Activated CD4-positive, alpha-beta T cell treated with anti-CD3 and anti-CD28 coated beads for 1 hour (primary cell): ENCODE results near the gene GPN1.
"Not testable (repeated sequence)": the region's sequence is repeated elsewhere in the genome, so short reads cannot be mapped to it uniquely, and the experiment has no call there.

ENCODE experiments used
- DNase-seq: peaks from one replicate; pipeline ENCODE4 v3.0.0-alpha.2; 2020

Gene GPN1

DNA sequence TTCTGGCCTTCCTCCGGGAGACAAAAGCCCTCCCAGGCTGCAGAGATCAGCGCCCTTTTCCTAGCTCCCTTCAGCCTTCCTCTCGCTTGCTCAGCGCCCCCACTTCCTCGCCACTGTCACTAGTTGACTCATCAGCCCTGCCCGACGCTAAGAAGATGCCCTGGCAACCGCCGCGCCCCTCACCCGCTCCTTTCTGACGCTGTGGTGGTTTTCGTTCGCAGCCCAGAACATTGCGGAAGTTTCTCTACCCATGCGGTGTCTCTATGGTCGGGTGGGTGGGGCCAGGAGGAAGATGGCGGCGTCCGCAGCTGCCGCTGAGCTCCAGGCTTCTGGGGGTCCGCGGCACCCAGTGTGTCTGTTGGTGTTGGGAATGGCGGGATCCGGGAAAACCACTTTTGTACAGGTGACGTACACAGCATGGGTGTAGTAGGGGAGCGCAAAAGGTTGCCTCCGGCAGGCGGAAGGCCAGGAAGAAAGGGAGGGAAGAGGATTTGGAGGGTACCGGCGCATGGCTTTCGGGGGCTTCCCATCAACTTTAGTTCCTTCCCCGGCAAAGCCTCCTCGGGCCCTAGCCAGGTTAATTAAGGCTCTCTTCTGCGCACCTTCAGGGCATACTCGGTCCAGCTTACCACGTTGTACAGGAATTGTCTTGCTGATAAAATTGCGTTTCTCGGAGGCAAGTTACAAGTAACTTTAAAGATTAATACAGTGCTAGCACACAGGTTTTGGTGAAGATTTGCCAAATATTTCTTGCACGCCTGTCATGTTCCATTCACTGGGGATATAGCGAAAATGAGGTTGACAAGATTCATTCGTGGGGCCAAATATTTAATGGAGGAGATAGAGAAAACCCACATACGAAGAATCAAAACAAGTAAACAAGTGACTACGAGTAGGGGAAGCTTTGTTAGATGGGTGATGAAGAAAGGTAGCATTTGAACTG, at the start of gene GPN1, which contains the start of gene CCDC121:
Gene GPN1 (plus strand): TSS at position 284 of the 943 bp plus-strand sequence. CDS start 9 bp downstream, at position 293.
Gene CCDC121 (minus strand): TSS at position 246 of the 943 bp plus-strand sequence. CDS start 1,213 bp downstream, outside the sequence.
- peak; percentile 92 for DNase-seq

DNA sequence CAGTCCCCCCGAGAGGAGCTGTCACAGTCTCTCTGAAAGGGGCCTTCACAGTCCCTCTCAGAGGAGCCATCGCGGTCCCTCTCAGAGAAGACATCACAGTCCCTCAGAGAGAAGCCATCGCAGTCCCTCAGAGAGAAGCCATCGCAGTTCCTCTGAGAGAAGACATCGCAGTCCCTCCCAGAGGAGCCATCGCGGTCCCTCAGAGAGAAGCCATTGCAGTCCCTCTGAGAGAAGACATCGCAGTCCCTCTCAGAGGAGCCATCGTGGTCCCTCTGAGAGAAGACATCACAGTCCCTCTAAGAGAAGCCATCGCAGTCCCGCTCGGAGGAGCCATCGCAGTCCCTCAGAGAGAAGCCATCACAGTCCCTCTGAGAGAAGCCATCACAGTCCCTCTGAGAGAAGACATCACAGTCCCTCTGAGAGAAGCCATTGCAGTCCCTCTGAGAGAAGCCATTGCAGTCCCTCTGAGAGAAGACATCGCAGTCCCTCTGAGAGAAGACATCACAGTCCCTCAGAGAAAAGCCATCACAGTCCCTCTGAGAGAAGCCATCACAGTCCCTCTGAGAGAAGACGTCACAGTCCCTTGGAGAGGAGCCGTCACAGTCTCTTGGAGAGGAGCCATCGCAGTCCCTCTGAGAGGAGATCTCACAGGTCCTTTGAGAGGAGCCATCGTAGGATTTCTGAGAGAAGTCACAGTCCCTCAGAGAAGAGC, 47.3 kb upstream of the GPN1 start:
- peak; percentile 9 for DNase-seq

- peak; percentile 7 for DNase-seq
These were observed 46.6 kb upstream of the GPN1 start for GRCh38 chr2:27582129-27582694.

GRCh38 chr2:27582695-27583389, 46.0 kb upstream of the GPN1 start, which contains the start of gene ZNF512:
Gene ZNF512, plus strand, starts transcription at chr2:27583042. Its CDS starts 71 bp downstream, at chr2:27583113.
- peak; percentile 67 for DNase-seq

- DNase-seq: no peak
These were observed 45.4 kb upstream of the GPN1 start for GRCh38 chr2:27583390-27583915.

DNA sequence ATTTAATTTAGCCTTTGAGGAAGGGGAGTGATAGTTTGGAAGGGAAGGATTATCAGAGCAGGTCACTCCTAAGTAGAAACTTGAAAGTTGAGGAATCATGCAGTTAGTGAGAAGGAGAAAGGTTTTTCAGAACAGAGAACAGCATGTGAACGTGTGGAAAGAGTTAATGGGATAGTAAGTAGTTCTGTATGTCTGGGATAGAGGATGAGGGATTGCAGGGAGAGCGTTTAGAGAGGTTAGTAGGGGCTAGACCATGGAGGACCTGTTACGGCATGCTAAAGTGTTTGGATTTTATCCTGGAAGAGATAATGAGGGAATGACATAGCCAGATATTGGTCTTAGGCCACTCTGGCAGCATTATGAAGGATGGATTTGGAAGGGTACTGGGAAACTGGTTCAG, 44.3 kb upstream of the GPN1 start:
- DNase-seq: no peak

DNA sequence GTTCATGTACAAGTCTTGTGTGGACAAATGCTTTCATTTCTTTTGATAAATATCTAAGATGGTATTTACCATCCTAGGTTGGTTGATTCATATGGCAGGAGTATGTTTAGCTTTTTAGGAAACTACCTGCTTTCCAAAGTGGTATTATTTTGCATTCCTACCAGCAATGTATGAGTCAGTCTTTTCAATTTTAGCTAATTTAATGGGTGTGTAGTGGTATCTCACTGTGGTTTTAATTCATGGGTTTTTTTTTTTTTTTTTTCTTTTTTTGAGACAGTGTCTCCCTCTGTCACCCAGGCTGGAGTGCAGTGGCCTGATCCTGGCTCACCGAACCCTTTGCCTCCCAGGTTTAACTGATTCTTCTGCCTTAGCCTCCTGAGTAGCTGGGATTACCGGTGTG, 41.8 kb upstream of the GPN1 start:
- no peak for DNase-seq

GRCh38 chr2:27588308-27588707, 40.5 kb upstream of the GPN1 start:
- no peak for DNase-seq

- no peak for DNase-seq
These were observed 37.1 kb upstream of the GPN1 start for GRCh38 chr2:27591745-27592144.

- no peak for DNase-seq
These were observed 35.6 kb upstream of the GPN1 start for GRCh38 chr2:27593240-27593639.

DNA sequence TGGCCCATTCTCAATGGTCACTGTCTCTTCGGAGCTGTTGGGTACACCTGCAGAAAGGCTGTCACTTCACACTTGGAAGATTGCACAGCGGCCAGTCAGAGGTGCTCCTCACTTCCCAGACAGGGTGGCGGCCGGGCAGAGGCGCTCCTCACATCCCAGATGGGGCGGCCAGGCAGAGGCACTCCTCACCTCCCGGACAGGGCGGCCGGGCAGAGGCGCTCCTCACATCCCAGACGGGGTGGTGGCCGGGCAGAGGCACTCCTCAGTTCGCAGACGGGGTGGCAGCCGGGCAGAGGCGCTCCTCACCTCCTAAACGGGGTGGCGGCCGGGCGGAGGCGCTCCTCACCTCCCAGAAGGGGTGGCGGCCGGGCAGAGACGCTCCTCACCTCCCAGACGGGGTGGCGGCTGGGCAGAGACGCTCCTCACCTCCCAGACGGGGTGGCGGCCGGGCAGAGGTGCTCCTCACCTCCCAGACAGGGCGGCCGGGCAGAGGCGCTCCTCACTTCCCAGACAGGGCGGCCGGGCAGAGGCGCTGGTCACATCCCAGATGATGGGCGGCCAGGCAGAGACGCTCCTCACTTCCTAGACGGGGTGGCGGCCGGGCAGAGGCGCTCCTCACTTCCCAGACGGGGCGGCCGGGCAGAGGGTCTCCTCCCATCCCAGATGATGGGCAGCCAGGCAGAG, 34.7 kb upstream of the GPN1 start:
- DNase-seq: not testable (repeated sequence)

DNA sequence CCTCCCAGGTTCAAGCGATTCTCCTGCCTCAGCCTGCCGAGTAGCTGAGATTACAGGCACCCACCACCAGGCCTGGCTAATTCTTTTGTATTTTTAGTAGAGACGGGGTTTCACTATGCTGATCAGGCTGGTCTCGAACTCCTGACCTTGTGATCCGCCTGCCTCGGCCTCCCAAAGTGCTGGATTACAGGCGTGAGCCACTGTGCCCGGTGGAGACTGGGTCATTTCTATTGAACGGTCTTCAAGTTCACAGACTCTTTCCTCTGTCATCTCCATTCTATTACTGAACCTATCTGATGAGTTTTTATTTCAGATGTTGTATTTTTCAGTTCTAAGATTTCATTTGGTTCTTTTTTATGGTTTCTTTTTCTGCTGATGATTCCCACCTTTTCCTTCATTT, 33.4 kb upstream of the GPN1 start:
- DNase-seq: not testable (repeated sequence)

- DNase-seq: no peak
These were observed 32.2 kb upstream of the GPN1 start for GRCh38 chr2:27596627-27597026.

DNA sequence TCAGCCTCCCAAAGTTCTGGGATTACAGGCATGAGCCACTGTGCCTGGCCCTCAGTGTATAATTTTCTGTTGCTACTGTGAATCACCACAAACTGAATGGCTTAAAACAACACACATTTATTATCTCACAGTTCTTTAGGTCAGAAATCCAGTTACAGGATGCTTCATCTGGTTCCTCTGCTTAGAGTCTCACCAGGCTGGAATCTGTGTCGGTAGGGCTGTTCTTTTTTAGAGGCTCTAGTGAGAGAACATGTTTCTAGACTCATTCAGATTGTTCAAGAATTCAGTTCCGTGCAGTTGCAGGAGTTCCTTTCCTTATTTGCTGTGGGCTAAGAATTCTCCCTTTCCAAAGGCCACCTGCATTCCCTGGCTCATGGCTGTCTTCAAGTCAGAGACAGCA, 22.2 kb upstream of the GPN1 start:
- no peak for DNase-seq

DNA sequence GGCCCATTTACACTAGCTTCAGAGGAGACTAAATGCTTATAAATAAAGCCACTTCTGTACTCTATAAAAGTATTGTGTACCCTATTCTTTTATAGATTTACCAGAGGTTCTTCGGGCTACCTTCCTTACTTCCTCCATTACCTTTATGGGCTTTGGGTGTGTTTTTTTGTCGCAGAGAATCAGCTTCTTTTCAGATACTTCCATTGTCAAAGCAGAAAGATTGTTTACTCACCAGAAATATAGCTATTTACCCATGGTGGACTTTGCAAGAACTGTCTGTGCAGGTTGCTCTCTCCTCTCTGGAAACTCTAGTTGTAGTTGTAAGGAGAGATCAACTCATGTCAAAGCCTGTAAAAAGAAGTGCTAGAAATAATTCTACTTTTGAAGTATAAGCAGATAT, 14.9 kb upstream of the GPN1 start:
- no peak for DNase-seq

- DNase-seq: no peak
These were observed 13.5 kb upstream of the GPN1 start for GRCh38 chr2:27615316-27615715.

- DNase-seq: no peak
These were observed 7.3 kb upstream of the GPN1 start for GRCh38 chr2:27621524-27621923.

DNA sequence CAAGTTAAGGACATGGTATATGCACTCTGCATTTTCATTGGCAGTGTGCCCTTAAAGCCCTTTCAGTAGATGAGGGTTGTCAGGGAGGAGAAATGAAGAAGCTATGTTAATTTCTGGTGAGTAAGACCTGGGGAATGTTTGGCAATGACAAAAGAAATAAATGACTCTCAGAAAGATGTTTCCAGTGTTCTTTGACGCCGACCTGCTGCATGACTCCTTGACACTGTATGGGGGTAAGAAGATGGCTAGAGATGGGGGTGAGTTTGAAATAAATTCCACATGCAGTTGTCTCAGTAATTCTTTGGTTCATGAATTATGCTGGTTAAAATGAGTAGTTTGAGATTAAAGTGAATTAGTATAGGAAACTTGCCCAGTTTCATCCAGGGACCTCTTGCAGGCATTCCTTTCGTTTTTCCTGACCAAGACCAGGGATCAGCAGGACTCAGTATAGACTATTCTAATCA, 5.9 kb upstream of the GPN1 start:
- DNase-seq: no peak

DNA sequence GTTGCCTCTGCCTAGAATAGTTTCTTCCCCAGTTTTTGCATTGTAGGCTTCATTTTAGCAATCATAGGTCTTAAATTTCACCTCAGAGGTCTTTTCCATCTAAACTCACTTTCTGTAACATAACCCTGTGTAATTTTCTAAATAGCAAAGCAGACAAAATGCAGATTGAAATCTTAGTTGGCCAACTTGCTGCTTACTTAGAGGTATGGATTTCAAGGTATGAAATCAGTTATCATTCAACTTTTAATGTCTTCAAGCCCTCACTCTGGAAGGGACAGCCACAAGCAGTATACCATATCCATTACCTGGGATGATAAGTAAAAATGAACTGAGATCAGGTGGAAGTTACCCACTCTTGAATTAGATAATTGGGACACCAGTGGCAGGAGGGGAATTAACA, 3.9 kb upstream of the GPN1 start:
- no peak for DNase-seq

- not testable (repeated sequence) for DNase-seq
These were observed 2.5 kb upstream of the GPN1 start for GRCh38 chr2:27626323-27626722.

DNA sequence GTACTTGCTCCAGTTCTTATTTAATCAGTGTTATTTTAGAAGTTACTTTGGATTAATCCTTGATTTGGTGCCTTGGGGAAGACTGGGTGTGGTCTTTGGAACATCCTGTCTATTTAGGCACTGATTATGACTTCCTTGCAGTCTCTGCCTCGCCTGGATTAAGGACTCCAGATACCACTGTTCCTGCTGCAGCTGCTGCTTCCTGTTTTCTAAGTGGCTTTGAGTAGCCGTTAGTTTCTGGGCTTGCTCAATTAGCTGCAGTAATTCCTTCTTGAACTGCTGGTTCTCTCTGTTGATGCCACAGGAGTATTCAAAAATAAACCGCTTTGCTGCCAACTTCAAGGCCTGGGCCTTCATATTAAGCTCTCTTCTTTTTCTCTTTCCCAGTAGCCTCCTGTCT, 1.9 kb upstream of the GPN1 start:
- DNase-seq: not testable (repeated sequence)
